ENCODE data around the gene GARS1. TPM values are rescaled to one million over a fixed set of nuclear protein-coding genes. Genes with fewer than 3 reads are reported as not detected.

Gene GARS1
- total RNA-seq, 1 donor from 2014 or later = 95.9 TPM

- H3K27me3 ChIP-seq = peaks cover 48% of the 10 kb centered on the region
- H3K27ac Mint-ChIP-seq = no peak overlapping the region
- DNase-seq (ENCODE audit: low spot score) = peak; percentile 52
Observed at GRCh38 chr7:30681815-30682211, 87.1 kb downstream of the GARS1 start.

GRCh38 chr7:30682212-30683083 lies 87.8 kb downstream of the GARS1 start, which contains the start of gene CRHR2:
Gene CRHR2 (minus strand): TSS chr7:30682456. CDS start chr7:30682280, 176 bp downstream.
- DNase-seq (ENCODE audit: low spot score) = peak; percentile 78
- no peaks in the 10 kb centered on the region for H3K36me3 Mint-ChIP-seq
- Histone ChIP-seq H3K4me3 (peak within 1 kb of the TSS; percentile 54), H3F3A (ENCODE audit: low read depth) (peaks cover 12% of the 10 kb centered on the region), H3K36me3 (no peaks in the 10 kb centered on the region), H3K4me1 (peaks cover 21% of the 10 kb centered on the region), H3K4me2 (peak within 1 kb of the TSS; percentile 94), H3K9me3 (ENCODE audit: low read depth) (no peaks in the 10 kb centered on the region), H3K27ac (no peak within 1 kb of the TSS), H2AFZ (replicated peaks) (peak within 1 kb of the TSS; percentile 59), H3K79me2 (ENCODE audit: low read depth) (no peaks in the 10 kb centered on the region), H4K20me1 (ENCODE audit: low read depth) (peaks cover 63% of the 10 kb centered on the region), H3K27me3 (peaks cover 48% of the 10 kb centered on the region), H3K9ac (no peak within 1 kb of the TSS)
- no peak for TF ChIP-seq EZH2phosphoT487 (IDR thresholded peaks at IDR 0.05)
- TF ChIP-seq CTCF (IDR thresholded peaks at IDR 0.05) = peak; percentile 64
- peak; percentile 58 for TF ChIP-seq EZH2 (IDR thresholded peaks at IDR 0.05)
- H3K9me3 Mint-ChIP-seq = peaks cover 2% of the 10 kb centered on the region
- peaks cover 43% of the 10 kb centered on the region for H3K27me3 Mint-ChIP-seq (ENCODE audit: insufficient read depth, low read depth)
- H3K4me1 Mint-ChIP-seq = peaks cover 10% of the 10 kb centered on the region
- H3K27ac Mint-ChIP-seq = no peak within 1 kb of the TSS
- H3K4me3 Mint-ChIP-seq = peak within 1 kb of the TSS; percentile 86

More at GRCh38 chr7:30681815-30682211, 87.1 kb downstream of the GARS1 start:
- peak; percentile 69 for TF ChIP-seq EZH2phosphoT487 (IDR thresholded peaks at IDR 0.05)
- TF ChIP-seq CTCF (IDR thresholded peaks at IDR 0.05) = no peak
- TF ChIP-seq EZH2 (IDR thresholded peaks at IDR 0.05) = peak; percentile 73
- Mint-ChIP-seq H3K27me3 (ENCODE audit: insufficient read depth, low read depth) (peaks cover 49% of the 10 kb centered on the region), H3K4me3 (peak overlapping the region; percentile 86), H3K4me1 (peaks cover 9% of the 10 kb centered on the region), H3K9me3 (peaks cover 2% of the 10 kb centered on the region), H3K36me3 (no peaks in the 10 kb centered on the region)
- H3K27ac ChIP-seq = no peak overlapping the region
- no peak overlapping the region for H2AFZ ChIP-seq (replicated peaks)
- H3K9me3 ChIP-seq (ENCODE audit: low read depth) = no peaks in the 10 kb centered on the region
- peaks cover 21% of the 10 kb centered on the region for H3K4me1 ChIP-seq
- H3F3A ChIP-seq (ENCODE audit: low read depth) = peaks cover 12% of the 10 kb centered on the region
- no peak overlapping the region for H3K9ac ChIP-seq
- H3K4me3 ChIP-seq = peak overlapping the region; percentile 54
- H3K36me3 ChIP-seq = no peaks in the 10 kb centered on the region
- H3K79me2 ChIP-seq (ENCODE audit: low read depth) = no peaks in the 10 kb centered on the region
- H4K20me1 ChIP-seq (ENCODE audit: low read depth) = peaks cover 63% of the 10 kb centered on the region
- H3K4me2 ChIP-seq = peak overlapping the region; percentile 94

- DNase-seq (ENCODE audit: low spot score) = no peak
- TF ChIP-seq CTCF (IDR thresholded peaks at IDR 0.05) = no peak
- Histone ChIP-seq H3K4me2 (no peak overlapping the region), H3K27ac (no peak overlapping the region), H3K36me3 (no peaks in the 10 kb centered on the region), H3F3A (ENCODE audit: low read depth) (peaks cover 12% of the 10 kb centered on the region), H3K4me1 (peaks cover 21% of the 10 kb centered on the region), H4K20me1 (ENCODE audit: low read depth) (peaks cover 65% of the 10 kb centered on the region), H3K4me3 (no peak overlapping the region), H3K9ac (no peak overlapping the region), H3K27me3 (peaks cover 48% of the 10 kb centered on the region), H3K9me3 (ENCODE audit: low read depth) (no peaks in the 10 kb centered on the region), H2AFZ (replicated peaks) (no peak overlapping the region), H3K79me2 (ENCODE audit: low read depth) (no peaks in the 10 kb centered on the region)
- Mint-ChIP-seq H3K9me3 (peaks cover 2% of the 10 kb centered on the region), H3K36me3 (no peaks in the 10 kb centered on the region), H3K4me1 (peaks cover 16% of the 10 kb centered on the region), H3K27ac (no peak overlapping the region), H3K27me3 (ENCODE audit: insufficient read depth, low read depth) (peaks cover 43% of the 10 kb centered on the region), H3K4me3 (peak overlapping the region; percentile 80)
Observed at GRCh38 chr7:30683306-30683705, 88.6 kb downstream of the GARS1 start.

Other genes with a start within 250 kb of the GARS1 start
- 5.0 and 7.4 TPM in 2 replicates for gene NOD1, start 116.1 kb upstream of the GARS1 start, total RNA-seq (ENCODE audit: low replicate concordance)
- gene GGCT, start 90.0 kb upstream of the GARS1 start, total RNA-seq (ENCODE audit: low replicate concordance) = 97.1 and 160 TPM in 2 replicates
- gene CRHR2, start 87.6 kb downstream of the GARS1 start, total RNA-seq (ENCODE audit: low replicate concordance) = 0.19 TPM in 1 of 2 replicates, not detected in the other
- gene INMT, start 157.3 kb downstream of the GARS1 start, total RNA-seq (ENCODE audit: low replicate concordance) = 5.0 and 7.8 TPM in 2 replicates
- 5.2 and 5.9 TPM in 2 replicates for gene MINDY4, start 176.5 kb downstream of the GARS1 start, total RNA-seq (ENCODE audit: low replicate concordance)